Measurements from ENCODE around the gene QKI. TPM values are rescaled to one million over a fixed set of nuclear protein-coding genes. Genes with fewer than 3 reads are reported as not detected.
"Not testable (repeated sequence)": the region's sequence is repeated elsewhere in the genome, so short reads cannot be mapped to it uniquely, and the experiment has no call there.

QKI gene
- total RNA-seq, 2 donors from 2014 or later: 12.9 to 31.8 TPM

GRCh38 chr6:163579111-163579879 is 164.8 kb downstream of the QKI start:
- ATAC-seq (no peak), DNase-seq (no peak)
- intact Hi-C loops (cut with DNase I, micrococcal nuclease): no loop called here

GRCh38 chr6:163579880-163580295 is 165.4 kb downstream of the QKI start:
- ATAC-seq (no peak), DNase-seq (no peak)
- intact Hi-C loops (cut with DNase I, micrococcal nuclease): no loop called here

GRCh38 chr6:163580311-163581030 is 166.0 kb downstream of the QKI start:
- intact Hi-C loops (cut with DNase I, micrococcal nuclease): no loop called here
- DNase-seq: no peak
- ATAC-seq: no peak

GRCh38 chr6:163583558-163583957 is 169.0 kb downstream of the QKI start:
- DNase-seq (no peak), ATAC-seq (no peak)
- intact Hi-C loops (cut with DNase I, micrococcal nuclease): no loop called here

GRCh38 chr6:163585932-163586437 is 171.5 kb downstream of the QKI start:
- ATAC-seq (no peak), DNase-seq (no peak)
- intact Hi-C loops (cut with DNase I, micrococcal nuclease): no loop called here

- intact Hi-C loops (cut with DNase I, micrococcal nuclease): no loop called here
- ATAC-seq (no peak), DNase-seq (no peak)
Measured at GRCh38 chr6:163586888-163587287, 172.4 kb downstream of the QKI start.

- no peak for ATAC-seq
- no peak for DNase-seq
- intact Hi-C loops (cut with DNase I, micrococcal nuclease): no loop called here
Measured at GRCh38 chr6:163588220-163588919, 173.9 kb downstream of the QKI start.

GRCh38 chr6:163589387-163589786 is 174.9 kb downstream of the QKI start:
- ATAC-seq: no peak
- DNase-seq: no peak
- intact Hi-C loops (cut with DNase I, micrococcal nuclease): no loop called here

GRCh38 chr6:163590132-163590531 is 175.6 kb downstream of the QKI start:
- ATAC-seq; intact Hi-C loops (cut with DNase I, micrococcal nuclease); DNase-seq: not testable (repeated sequence)

GRCh38 chr6:163592872-163593271 is 178.4 kb downstream of the QKI start:
- intact Hi-C loops (cut with DNase I, micrococcal nuclease): no loop called here
- DNase-seq (no peak), ATAC-seq (no peak)

- intact Hi-C loops (cut with DNase I, micrococcal nuclease): no loop called here
- DNase-seq (no peak), ATAC-seq (no peak)
Measured at GRCh38 chr6:163596174-163596573, 181.7 kb downstream of the QKI start.

GRCh38 chr6:163599136-163599535 is 184.6 kb downstream of the QKI start:
- DNase-seq (no peak), ATAC-seq (no peak)
- intact Hi-C loops (cut with DNase I, micrococcal nuclease): no loop called here

GRCh38 chr6:163599684-163600083 is 185.2 kb downstream of the QKI start:
- intact Hi-C loops (cut with DNase I, micrococcal nuclease): no loop called here
- DNase-seq (no peak), ATAC-seq (no peak)

GRCh38 chr6:163600331-163600730 is 185.8 kb downstream of the QKI start:
- intact Hi-C loops (cut with DNase I, micrococcal nuclease): no loop called here
- ATAC-seq: no peak
- DNase-seq: no peak

- intact Hi-C loops (cut with DNase I, micrococcal nuclease): no loop called here
- no peak for ATAC-seq
- no peak for DNase-seq
Measured at GRCh38 chr6:163600781-163601180, 186.3 kb downstream of the QKI start.

- intact Hi-C loops (cut with DNase I, micrococcal nuclease): no loop called here
- ATAC-seq: no peak
Measured at GRCh38 chr6:163602851-163603250, 188.3 kb downstream of the QKI start.

GRCh38 chr6:163603395-163603794 is 188.9 kb downstream of the QKI start:
- DNase-seq: no peak
- no peak for ATAC-seq
- intact Hi-C loops (cut with DNase I, micrococcal nuclease): no loop called here

More at GRCh38 chr6:163602851-163603250, 188.3 kb downstream of the QKI start:
- no peak for DNase-seq

- intact Hi-C loops (cut with DNase I, micrococcal nuclease): no loop called here
- ATAC-seq: no peak
- no peak for DNase-seq
Measured at GRCh38 chr6:163605385-163606097, 191.0 kb downstream of the QKI start.

- intact Hi-C loops (cut with DNase I, micrococcal nuclease): no loop called here
- DNase-seq (no peak), ATAC-seq (no peak)
Measured at GRCh38 chr6:163607792-163608191, 193.3 kb downstream of the QKI start.
